GM12875 (cell line): Measurements from ENCODE around the gene HOMEZ.

ENCODE experiments used
- H3K4me3 ChIP-seq: one replicate; pipeline ENCODE4 v1.5.1; 2011; ENCODE audit warnings: low read depth, low read length, control low read depth
- TF ChIP-seq, protein P1 (sequence below): IDR thresholded peaks from 2 replicates; pipeline ENCODE4 v1.5.1; 2011; ENCODE audit warnings: low read depth, mild to moderate bottlenecking, control low read depth, inconsistent platforms, low read length, moderate library complexity, borderline replicate concordance; ENCODE audit not compliant: insufficient read depth

HOMEZ gene

DNA sequence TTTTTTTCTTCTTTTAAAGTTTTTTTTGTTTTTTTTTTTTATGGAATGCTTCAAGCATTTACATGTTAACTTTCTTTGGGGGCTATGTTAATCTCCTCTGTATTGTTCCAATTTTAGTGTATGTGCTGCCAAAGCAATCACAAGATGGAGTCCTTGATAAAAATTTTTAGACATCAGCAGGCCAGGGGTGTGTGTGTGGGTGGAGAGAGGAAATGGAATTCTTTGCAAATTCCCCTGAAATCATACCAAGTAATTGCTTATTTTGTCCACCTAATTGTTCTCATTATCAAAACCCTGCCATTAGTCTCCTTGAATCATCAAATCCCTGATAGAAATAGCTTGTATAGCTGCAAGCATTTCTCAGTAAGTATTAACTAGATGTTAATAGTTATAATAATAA, 26.5 kb downstream of the HOMEZ start:
- no peak overlapping the region for H3K4me3 ChIP-seq
- TF ChIP-seq, protein P1, sequence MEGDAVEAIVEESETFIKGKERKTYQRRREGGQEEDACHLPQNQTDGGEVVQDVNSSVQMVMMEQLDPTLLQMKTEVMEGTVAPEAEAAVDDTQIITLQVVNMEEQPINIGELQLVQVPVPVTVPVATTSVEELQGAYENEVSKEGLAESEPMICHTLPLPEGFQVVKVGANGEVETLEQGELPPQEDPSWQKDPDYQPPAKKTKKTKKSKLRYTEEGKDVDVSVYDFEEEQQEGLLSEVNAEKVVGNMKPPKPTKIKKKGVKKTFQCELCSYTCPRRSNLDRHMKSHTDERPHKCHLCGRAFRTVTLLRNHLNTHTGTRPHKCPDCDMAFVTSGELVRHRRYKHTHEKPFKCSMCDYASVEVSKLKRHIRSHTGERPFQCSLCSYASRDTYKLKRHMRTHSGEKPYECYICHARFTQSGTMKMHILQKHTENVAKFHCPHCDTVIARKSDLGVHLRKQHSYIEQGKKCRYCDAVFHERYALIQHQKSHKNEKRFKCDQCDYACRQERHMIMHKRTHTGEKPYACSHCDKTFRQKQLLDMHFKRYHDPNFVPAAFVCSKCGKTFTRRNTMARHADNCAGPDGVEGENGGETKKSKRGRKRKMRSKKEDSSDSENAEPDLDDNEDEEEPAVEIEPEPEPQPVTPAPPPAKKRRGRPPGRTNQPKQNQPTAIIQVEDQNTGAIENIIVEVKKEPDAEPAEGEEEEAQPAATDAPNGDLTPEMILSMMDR = no peak

DNA sequence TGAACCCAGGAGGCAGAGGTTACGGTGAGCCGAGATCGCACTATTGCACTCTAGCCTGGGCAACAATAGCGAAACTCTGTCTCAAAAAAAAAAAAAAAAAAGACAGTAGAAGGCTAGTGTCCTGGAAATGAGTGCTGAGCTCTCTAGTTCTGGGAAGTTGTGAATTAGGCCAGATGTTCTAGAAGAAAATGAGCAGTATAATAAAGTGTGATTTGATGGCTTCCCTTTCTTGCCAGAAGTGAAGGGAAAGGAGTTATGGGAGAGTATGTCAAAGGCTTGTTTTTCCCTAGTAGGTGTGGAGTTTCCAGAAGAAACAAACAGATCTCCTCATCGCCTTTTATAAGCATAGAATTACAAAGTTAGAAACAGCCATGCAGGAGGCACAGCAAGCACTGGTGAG, 27.7 kb downstream of the HOMEZ start:
- TF ChIP-seq, protein P1 = no peak
- no peak overlapping the region for H3K4me3 ChIP-seq

DNA sequence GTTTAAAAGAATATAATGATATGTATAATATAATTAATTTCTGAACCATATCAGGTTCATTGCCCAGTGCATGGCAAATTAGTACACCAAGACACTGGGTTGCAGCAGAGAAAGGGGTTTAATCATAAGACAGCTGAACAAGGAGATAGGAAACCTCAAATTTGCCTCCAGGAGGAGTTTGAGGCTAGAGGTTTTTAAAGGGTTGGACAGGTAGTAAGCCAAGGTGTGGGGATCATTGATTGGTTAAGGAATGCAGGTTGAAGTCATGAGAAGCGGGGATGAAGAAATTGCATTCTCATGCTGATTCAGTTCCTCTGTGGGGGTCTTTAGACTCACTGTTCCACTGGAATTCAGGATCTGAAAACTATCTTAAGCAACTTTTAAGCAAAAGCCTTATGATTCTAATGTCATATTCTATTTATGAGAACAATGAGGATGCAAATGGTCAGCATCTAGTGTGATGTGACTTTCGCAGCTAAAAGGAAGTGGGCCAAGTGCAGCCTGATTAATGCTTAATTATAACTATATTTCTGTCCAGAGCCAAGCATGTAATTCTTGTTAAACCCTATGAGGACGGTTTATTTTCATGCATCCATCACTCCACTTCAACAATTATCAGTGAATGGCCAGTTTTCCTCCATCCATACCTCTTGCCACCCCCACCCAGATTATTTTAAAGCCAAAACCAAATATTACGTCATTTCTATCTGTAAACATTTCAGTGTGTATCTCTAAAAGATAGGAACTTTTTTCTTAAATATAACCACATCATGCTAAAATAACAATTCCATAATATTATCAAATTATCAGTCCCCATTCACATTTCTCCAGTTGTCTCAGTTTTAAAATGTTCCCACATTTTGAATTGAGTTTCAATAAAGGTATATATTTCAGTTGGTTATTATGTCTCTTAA, 33.3 kb downstream of the HOMEZ start:
- TF ChIP-seq, protein P1 = no peak
- no peak overlapping the region for H3K4me3 ChIP-seq

DNA sequence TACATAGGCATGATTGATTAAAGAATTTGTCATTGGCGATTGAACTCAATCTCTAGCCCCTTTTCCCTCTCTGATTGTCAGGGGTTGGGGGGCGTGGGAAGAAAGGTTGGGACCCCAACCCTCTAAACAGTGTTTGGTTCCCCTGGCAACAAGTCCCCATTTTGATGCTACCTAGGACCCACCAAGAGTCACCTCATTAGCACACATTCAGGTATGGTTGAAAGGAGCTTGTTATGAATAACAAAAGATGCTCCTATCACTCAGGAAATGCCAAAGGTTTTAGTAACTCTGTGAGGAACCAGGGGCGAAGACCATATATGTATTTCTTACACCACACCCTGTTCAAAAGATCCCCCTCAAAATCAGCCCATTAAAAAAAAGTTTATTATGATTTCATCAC, 33.9 kb downstream of the HOMEZ start:
- TF ChIP-seq, protein P1 = no peak
- no peak overlapping the region for H3K4me3 ChIP-seq

DNA sequence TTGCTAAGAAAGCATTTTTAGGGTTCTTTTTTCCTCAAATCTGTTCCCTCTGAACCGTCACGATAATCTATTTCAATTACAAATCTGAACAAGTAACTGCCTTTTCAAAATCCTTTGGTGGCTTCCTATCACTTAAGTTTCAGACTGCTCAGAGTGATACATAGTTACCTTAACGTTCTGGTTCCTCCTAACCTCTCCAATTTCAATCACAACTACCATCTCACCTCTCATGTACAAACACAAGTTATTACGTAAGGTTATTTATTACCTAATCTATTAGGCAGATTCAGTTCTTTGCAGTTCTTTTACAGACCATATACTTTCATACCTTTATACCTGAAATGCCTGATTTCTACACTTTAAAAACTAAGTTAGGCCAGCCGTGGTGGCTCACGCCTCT, 36.1 kb downstream of the HOMEZ start:
- H3K4me3 ChIP-seq = no peak overlapping the region
- TF ChIP-seq, protein P1 = no peak

DNA sequence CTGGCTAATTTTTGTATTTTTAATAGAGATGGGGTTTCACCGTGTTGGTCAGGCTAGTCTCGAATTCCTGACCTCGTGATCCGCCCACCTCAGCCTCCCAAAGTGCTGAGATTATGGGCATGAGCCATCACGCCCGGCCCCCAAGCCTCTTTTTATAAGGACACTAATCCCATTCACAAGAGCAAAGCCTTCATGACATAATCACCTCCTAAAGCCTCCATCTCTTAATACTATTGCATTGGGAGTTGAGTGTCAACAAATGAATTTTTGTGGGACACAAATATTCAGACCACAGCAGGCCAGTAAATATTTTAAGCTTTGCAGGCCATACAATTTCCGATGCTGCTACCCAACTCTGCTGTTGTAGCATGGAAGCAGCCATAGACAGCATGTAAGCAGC, 37.3 kb downstream of the HOMEZ start:
- H3K4me3 ChIP-seq = no peak overlapping the region
- TF ChIP-seq, protein P1 = no peak

DNA sequence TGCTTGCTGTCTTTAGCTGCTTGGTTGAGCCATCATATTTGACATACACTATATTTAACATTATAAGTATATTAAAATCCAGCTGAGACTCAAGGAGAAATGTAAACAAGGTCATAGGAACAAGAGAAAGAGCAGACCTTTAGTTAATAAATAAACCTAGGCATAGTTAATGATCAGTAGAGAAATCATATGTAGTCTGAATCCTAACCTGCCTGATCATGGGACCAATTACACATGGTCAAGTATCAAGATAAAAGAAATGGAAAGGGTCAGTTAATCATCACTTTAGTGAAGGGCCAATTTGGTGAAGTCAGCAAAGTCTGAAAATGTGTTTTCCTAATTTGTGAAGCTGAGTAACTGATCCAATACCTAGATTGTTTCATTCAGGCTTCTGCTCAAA, 40.6 kb downstream of the HOMEZ start:
- no peak overlapping the region for H3K4me3 ChIP-seq
- TF ChIP-seq, protein P1 = no peak
